Skeletal muscle tissue (tissue), 4 donors: ENCODE results near the gene MAP3K9. TPM values are rescaled to one million over a fixed set of nuclear protein-coding genes. Genes with fewer than 3 reads are reported as not detected.

Experiments
- H3K27ac ChIP-seq: one replicate; pipeline ENCODE4 v1.7.0; 2013; ENCODE audit warnings: mild to moderate bottlenecking, low read depth, low read length, inconsistent platforms
- H3K27me3 ChIP-seq, 3 donors: one replicate each; pipeline ENCODE4 v1.7.0; 2013; ENCODE audit warnings: low read length in 3 of 3; ENCODE audit not compliant: control insufficient read depth in 3 of 3, insufficient read depth in 3 of 3
- H3K36me3 ChIP-seq, 3 donors: one replicate each; pipeline ENCODE4 v1.7.0; 2013; ENCODE audit warnings: low read length in 3 of 3; ENCODE audit not compliant: control insufficient read depth in 3 of 3, insufficient read depth in 3 of 3
- H3K4me1 ChIP-seq, 3 donors: one replicate each; pipeline ENCODE4 v1.7.0; 2013; ENCODE audit warnings: low read length in 3 of 3, mild to moderate bottlenecking in 3 of 3; ENCODE audit not compliant: control insufficient read depth in 3 of 3, insufficient read depth in 3 of 3
- H3K4me3 ChIP-seq, 3 donors: one replicate each; pipeline ENCODE4 v1.7.0; 2013; ENCODE audit warnings: low read length in 3 of 3
- H3K9ac ChIP-seq, 3 donors: one replicate each; pipeline ENCODE4 v1.7.0; 2013; ENCODE audit warnings: low read length in 3 of 3, mild to moderate bottlenecking in 3 of 3, moderate library complexity in 2 of 3, low read depth in 1 of 3
- H3K9me3 ChIP-seq, 3 donors: one replicate each; pipeline ENCODE4 v1.7.0; 2013; ENCODE audit warnings: low read length in 3 of 3; ENCODE audit not compliant: control insufficient read depth in 3 of 3
- total RNA-seq: library from RNA; depleted of rRNA; stranded (reverse); fragments of >200 nt; gene quantifications from one replicate; pipeline ENCODE4 v1.2.3, GENCODE V29; 2014
- donor health status: Osteomylitis.

The MAP3K9 gene
- total RNA-seq, 1 donor from 2014 or later = under 0.01 TPM

- H3K36me3 ChIP-seq = no peaks in the 10 kb centered on the region
- no peaks in the 10 kb centered on the region for H3K9me3 ChIP-seq
Observed at GRCh38 chr14:70838076-70838475, 28.8 kb upstream of the MAP3K9 start.

GRCh38 chr14:70836946-70837345 is 27.6 kb upstream of the MAP3K9 start:
- Histone ChIP-seq H3K4me1 (no peaks in the 10 kb centered on the region), H3K36me3 (no peaks in the 10 kb centered on the region), H3K4me3 (no peak overlapping the region), H3K9ac (no peak overlapping the region), H3K27ac (no peak overlapping the region), H3K27me3 (no peaks in the 10 kb centered on the region), H3K9me3 (no peaks in the 10 kb centered on the region)

More at GRCh38 chr14:70838076-70838475, 28.8 kb upstream of the MAP3K9 start:
- H3K27me3 ChIP-seq = no peaks in the 10 kb centered on the region
- no peak overlapping the region for H3K27ac ChIP-seq
- H3K9ac ChIP-seq = no peak overlapping the region
- no peak overlapping the region for H3K4me3 ChIP-seq
- peaks cover 0 to 3% (median 2%) of the 10 kb centered on the region in 3 donors for H3K4me1 ChIP-seq

GRCh38 chr14:70833884-70834283 is 24.6 kb upstream of the MAP3K9 start:
- Histone ChIP-seq H3K9me3 (no peaks in the 10 kb centered on the region), H3K36me3 (no peaks in the 10 kb centered on the region), H3K4me3 (no peak overlapping the region), H3K27ac (no peak overlapping the region), H3K9ac (no peak overlapping the region), H3K27me3 (no peaks in the 10 kb centered on the region), H3K4me1 (no peaks in the 10 kb centered on the region)

GRCh38 chr14:70832561-70833305 is 23.4 kb upstream of the MAP3K9 start:
- Histone ChIP-seq H3K4me3 (no peak overlapping the region), H3K4me1 (peaks cover 0 to 5% (median 3%) of the 10 kb centered on the region in 3 donors), H3K27me3 (no peaks in the 10 kb centered on the region), H3K9me3 (no peaks in the 10 kb centered on the region), H3K36me3 (no peaks in the 10 kb centered on the region), H3K9ac (no peak overlapping the region), H3K27ac (no peak overlapping the region)

DNA sequence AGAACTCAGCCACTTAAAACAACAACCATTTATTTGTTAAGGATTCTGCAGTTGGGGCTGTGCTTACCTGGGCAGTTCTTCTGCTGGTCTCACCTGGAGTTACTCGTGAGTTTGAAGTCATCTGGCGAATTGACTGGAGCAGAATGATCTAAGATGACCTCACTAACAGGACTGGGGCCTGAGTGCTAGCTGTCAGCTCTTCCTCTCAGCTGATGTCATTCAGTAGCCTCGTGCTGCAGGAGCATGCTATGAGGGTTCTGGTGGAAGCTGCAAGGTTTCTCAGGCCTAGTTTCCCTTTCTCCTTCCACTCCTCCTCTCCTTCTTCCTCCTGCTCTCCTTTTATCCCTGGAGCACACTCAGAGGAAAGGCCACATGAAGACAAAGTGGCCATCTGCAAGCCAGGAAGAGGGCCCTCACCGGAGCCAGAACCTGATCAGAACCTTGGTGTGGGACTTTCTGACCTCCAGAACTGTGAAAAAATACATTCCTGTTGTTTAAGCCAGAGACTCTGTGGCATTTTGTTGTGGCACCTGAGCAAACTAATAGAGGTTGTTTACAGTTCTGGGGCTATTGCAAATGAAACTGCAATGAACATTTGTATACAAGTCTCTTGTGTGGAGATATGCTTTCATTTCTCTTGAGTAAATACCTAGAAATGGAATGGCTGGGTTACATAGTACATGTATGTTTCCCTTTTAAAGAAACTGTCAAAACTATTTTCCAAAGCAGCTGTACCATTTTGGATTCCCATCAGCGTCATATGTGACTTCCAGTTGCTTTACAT is 21.9 kb upstream of the MAP3K9 start:
- Histone ChIP-seq H3K9me3 (no peaks in the 10 kb centered on the region), H3K36me3 (no peaks in the 10 kb centered on the region), H3K27ac (no peak overlapping the region), H3K9ac (no peak overlapping the region), H3K4me1 (peaks cover 0 to 11% (median 7%) of the 10 kb centered on the region in 3 donors), H3K27me3 (no peaks in the 10 kb centered on the region), H3K4me3 (no peak overlapping the region)

GRCh38 chr14:70828188-70828587 is 18.9 kb upstream of the MAP3K9 start:
- Histone ChIP-seq H3K9me3 (no peaks in the 10 kb centered on the region), H3K27ac (peak overlapping the region; percentile 60), H3K36me3 (no peaks in the 10 kb centered on the region), H3K27me3 (peaks cover 0 to 6% (median 0%) of the 10 kb centered on the region in 3 donors), H3K4me1 (peaks cover 0 to 11% (median 7%) of the 10 kb centered on the region in 3 donors), H3K4me3 (no peak overlapping the region), H3K9ac (no peak overlapping the region)

GRCh38 chr14:70827752-70828151 is 18.4 kb upstream of the MAP3K9 start:
- peaks cover 0 to 13% (median 7%) of the 10 kb centered on the region in 3 donors for H3K4me1 ChIP-seq

GRCh38 chr14:70827347-70827746 is 18.0 kb upstream of the MAP3K9 start:
- no peaks in the 10 kb centered on the region for H3K36me3 ChIP-seq
- H3K4me1 ChIP-seq = peaks cover 0 to 15% (median 7%) of the 10 kb centered on the region in 3 donors
- H3K9me3 ChIP-seq = no peaks in the 10 kb centered on the region
- peak overlapping the region; percentile 60 for H3K27ac ChIP-seq
- H3K4me3 ChIP-seq = peak overlapping the region in 1 of 3 donors; percentile 25
- H3K27me3 ChIP-seq = peaks cover 0 to 6% (median 4%) of the 10 kb centered on the region in 3 donors
- no peak overlapping the region for H3K9ac ChIP-seq

More at GRCh38 chr14:70827752-70828151, 18.4 kb upstream of the MAP3K9 start:
- Histone ChIP-seq H3K9me3 (no peaks in the 10 kb centered on the region), H3K4me3 (peak overlapping the region in 1 of 3 donors; percentile 25), H3K9ac (no peak overlapping the region), H3K27ac (peak overlapping the region; percentile 60), H3K36me3 (no peaks in the 10 kb centered on the region), H3K27me3 (peaks cover 0 to 6% (median 4%) of the 10 kb centered on the region in 3 donors)

DNA sequence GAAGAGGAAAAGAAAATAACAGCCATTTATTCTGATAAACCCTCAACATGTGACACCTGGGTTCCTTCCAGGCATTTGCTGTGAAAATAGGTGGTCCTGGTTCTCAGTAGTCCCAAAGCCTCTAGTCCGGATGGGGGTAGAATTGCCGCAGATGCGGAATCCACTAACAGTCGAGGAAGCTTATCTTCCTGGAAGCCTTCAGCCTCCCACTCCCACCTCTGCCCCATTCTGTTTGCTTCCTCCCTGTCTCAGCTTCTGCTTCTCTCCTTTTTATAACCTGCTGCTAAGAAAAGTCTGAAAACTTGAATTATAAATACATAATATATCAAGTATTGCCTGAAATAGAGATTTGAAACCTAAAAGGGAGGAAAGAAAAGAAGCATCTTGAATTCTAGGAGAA is 14.0 kb upstream of the MAP3K9 start:
- Histone ChIP-seq H3K27ac (no peak overlapping the region), H3K9me3 (no peaks in the 10 kb centered on the region), H3K27me3 (peaks cover 2 to 21% (median 10%) of the 10 kb centered on the region in 3 donors), H3K36me3 (no peaks in the 10 kb centered on the region), H3K9ac (no peak overlapping the region), H3K4me3 (no peak overlapping the region), H3K4me1 (peaks cover 7 to 24% (median 10%) of the 10 kb centered on the region in 3 donors)
